Panc1 (cell line): Measurements from ENCODE around the gene FAM13B. TPM values are rescaled to one million over a fixed set of nuclear protein-coding genes. Genes with fewer than 3 reads are reported as not detected.
"Not testable (repeated sequence)": the region's sequence is repeated elsewhere in the genome, so short reads cannot be mapped to it uniquely, and the experiment has no call there.

Experiments used
- ATAC-seq: fragments of 200-7000 bp; cut with Tn5 transposase; 2 replicates; pipeline ENCODE4 v1.9.1; 2020; ENCODE audit warnings: mild to moderate bottlenecking, moderate library complexity
- BruUV-seq: library from RNA; stranded (reverse); fragments of 400-500 nt; replicated peaks from 2 replicates; lab custom pipeline; 2021; lab: Mats Ljungman, UMichigan
- CTCF ChIA-PET: fragments of 300-600 bp; sonication (Branson Sonifier 250); formaldehyde crosslinking; loops from one replicate; lab custom pipeline; 2022; ENCODE audit warnings: antibody characterized with exemption; lab: Charles Lee
- POLR2A ChIA-PET: fragments of 300-600 bp; sonication (Branson Sonifier 250); formaldehyde crosslinking; loops from one replicate; lab custom pipeline; 2022; ENCODE audit warnings: antibody characterized with exemption; lab: Charles Lee
- DNase-seq: peaks from one replicate; pipeline ENCODE4 v3.0.0-alpha.2; 2010; ENCODE audit warnings: low read depth, low spot score
- H3K27ac ChIP-seq: 2 replicates; pipeline ENCODE4 v1.5.1; 2011; ENCODE audit warnings: mild to moderate bottlenecking, low read length, inconsistent platforms
- H3K27me3 ChIP-seq: fragments of 200-500 bp; sonication (Bioruptor generic); 2 replicates; pipeline ENCODE4 v1.6.0; 2014; ENCODE audit warnings: low read length, inconsistent platforms; ENCODE audit not compliant: control insufficient read depth, insufficient read depth
- H3K36me3 ChIP-seq: fragments of 200-500 bp; sonication (Bioruptor generic); 2 replicates; pipeline ENCODE4 v1.5.1; 2014; ENCODE audit warnings: inconsistent platforms, mild to moderate bottlenecking, low read length, moderate library complexity; ENCODE audit not compliant: control insufficient read depth, insufficient read depth
- H3K4me1 ChIP-seq: 2 replicates; pipeline ENCODE4 v1.5.1; 2011; ENCODE audit warnings: inconsistent platforms, mild to moderate bottlenecking, low read length, moderate library complexity; ENCODE audit not compliant: control insufficient read depth, insufficient read depth
- H3K4me3 ChIP-seq, 2 experiments: 2 replicates each; pipeline ENCODE4 v1.5.1; 2011 to 2012; ENCODE audit warnings: low read depth in 2 of 2, low read length in 2 of 2, mild to moderate bottlenecking in 2 of 2, inconsistent platforms in 1 of 2, moderate library complexity in 1 of 2
- H3K9me3 ChIP-seq: fragments of 200-500 bp; sonication (Bioruptor generic); 2 replicates; pipeline ENCODE4 v1.5.1; 2014; ENCODE audit warnings: low read depth, mild to moderate bottlenecking, inconsistent platforms, low read length, moderate library complexity; ENCODE audit not compliant: control insufficient read depth, insufficient read depth
- POLR2AphosphoS5 ChIP-seq: IDR thresholded peaks from 2 replicates; pipeline ENCODE4 v1.6.1; 2012; ENCODE audit warnings: mild to moderate bottlenecking, low read depth, low read length, moderate library complexity
- SIN3A ChIP-seq: IDR thresholded peaks from 2 replicates; pipeline ENCODE4 v1.6.1; 2012; ENCODE audit warnings: low read depth, mild to moderate bottlenecking, low read length, moderate library complexity, borderline replicate concordance; ENCODE audit not compliant: insufficient read depth
- TCF7L2 ChIP-seq: IDR thresholded peaks from 2 replicates; pipeline ENCODE4 v1.6.1; 2011; ENCODE audit warnings: mild to moderate bottlenecking, low read depth, low read length, inconsistent platforms
- in situ Hi-C: cut with HindIII; loops from 2 replicates; pipeline ENCODE4 v1.10.0; 2016; ENCODE audit warnings: low sequenced_read_pairs, low pct_unique_long_range_greater_than_20kb
- intact Hi-C: fragments of 100-400 bp; cut with micrococcal nuclease; formaldehyde crosslinking; loops from one replicate; pipeline ENCODE4 v1.10.0; 2022; ENCODE audit not compliant: unreplicated experiment
- total RNA-seq: library from RNA; stranded (reverse); gene quantifications from one replicate; pipeline ENCODE4 v1.2.1, GENCODE V29; 2021; ENCODE audit not compliant: unreplicated experiment
- TF ChIP-seq, protein P1 (sequence below): fragments of 450-650 bp; IDR thresholded peaks from 2 replicates; pipeline ENCODE4 v1.5.1; 2017; ENCODE audit warnings: mild to moderate bottlenecking
- TF ChIP-seq, protein P2 (sequence below), 2 experiments: IDR thresholded peaks; 2 replicates each; pipeline ENCODE4 v1.6.1; 2011 to 2012; ENCODE audit warnings: low read depth in 2 of 2, control low read depth in 1 of 2, low read length in 1 of 2, mild to moderate bottlenecking in 1 of 2, moderate library complexity in 1 of 2; ENCODE audit not compliant: insufficient read depth in 1 of 2

Gene FAM13B
- total RNA-seq, 1 experiment from 2014 or later, result 34.9 TPM

DNA sequence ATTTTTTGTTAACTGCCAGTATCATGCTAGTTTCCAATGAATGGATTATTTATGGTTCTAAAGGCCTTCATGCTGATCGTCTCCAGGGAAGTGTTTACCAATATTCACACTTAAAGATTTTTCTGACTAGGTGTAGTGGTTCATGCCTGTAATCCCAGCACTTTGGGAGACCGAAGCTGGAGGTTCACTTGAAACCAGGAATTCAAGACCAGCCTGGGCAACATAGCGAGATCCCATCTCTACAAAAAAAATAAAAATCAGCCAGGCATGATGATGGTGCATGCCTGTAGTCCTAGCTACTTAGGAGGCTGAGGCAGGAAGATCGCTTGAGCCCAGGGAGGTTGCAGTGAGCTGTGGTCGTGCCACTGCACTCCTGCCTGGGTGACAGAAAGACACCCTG, 43.5 kb downstream of the FAM13B start:
- ATAC-seq (no peak), DNase-seq (no peak)
- Histone ChIP-seq H3K4me3 (no peak overlapping the region), H3K4me1 (no peaks in the 10 kb centered on the region), H3K9me3 (no peaks in the 10 kb centered on the region), H3K27ac (no peak overlapping the region), H3K36me3 (peaks cover 7% of the 10 kb centered on the region), H3K27me3 (no peaks in the 10 kb centered on the region)
- ChIA-PET CTCF (no interaction called here), POLR2A (no interaction called here)
- intact Hi-C loops (no loop called here), in situ Hi-C loops (no loop called here)
- TF ChIP-seq POLR2AphosphoS5 (no peak), SIN3A (no peak), TCF7L2 (no peak)
- TF ChIP-seq, protein P1, sequence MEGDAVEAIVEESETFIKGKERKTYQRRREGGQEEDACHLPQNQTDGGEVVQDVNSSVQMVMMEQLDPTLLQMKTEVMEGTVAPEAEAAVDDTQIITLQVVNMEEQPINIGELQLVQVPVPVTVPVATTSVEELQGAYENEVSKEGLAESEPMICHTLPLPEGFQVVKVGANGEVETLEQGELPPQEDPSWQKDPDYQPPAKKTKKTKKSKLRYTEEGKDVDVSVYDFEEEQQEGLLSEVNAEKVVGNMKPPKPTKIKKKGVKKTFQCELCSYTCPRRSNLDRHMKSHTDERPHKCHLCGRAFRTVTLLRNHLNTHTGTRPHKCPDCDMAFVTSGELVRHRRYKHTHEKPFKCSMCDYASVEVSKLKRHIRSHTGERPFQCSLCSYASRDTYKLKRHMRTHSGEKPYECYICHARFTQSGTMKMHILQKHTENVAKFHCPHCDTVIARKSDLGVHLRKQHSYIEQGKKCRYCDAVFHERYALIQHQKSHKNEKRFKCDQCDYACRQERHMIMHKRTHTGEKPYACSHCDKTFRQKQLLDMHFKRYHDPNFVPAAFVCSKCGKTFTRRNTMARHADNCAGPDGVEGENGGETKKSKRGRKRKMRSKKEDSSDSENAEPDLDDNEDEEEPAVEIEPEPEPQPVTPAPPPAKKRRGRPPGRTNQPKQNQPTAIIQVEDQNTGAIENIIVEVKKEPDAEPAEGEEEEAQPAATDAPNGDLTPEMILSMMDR, result no peak
- TF ChIP-seq, protein P2, sequence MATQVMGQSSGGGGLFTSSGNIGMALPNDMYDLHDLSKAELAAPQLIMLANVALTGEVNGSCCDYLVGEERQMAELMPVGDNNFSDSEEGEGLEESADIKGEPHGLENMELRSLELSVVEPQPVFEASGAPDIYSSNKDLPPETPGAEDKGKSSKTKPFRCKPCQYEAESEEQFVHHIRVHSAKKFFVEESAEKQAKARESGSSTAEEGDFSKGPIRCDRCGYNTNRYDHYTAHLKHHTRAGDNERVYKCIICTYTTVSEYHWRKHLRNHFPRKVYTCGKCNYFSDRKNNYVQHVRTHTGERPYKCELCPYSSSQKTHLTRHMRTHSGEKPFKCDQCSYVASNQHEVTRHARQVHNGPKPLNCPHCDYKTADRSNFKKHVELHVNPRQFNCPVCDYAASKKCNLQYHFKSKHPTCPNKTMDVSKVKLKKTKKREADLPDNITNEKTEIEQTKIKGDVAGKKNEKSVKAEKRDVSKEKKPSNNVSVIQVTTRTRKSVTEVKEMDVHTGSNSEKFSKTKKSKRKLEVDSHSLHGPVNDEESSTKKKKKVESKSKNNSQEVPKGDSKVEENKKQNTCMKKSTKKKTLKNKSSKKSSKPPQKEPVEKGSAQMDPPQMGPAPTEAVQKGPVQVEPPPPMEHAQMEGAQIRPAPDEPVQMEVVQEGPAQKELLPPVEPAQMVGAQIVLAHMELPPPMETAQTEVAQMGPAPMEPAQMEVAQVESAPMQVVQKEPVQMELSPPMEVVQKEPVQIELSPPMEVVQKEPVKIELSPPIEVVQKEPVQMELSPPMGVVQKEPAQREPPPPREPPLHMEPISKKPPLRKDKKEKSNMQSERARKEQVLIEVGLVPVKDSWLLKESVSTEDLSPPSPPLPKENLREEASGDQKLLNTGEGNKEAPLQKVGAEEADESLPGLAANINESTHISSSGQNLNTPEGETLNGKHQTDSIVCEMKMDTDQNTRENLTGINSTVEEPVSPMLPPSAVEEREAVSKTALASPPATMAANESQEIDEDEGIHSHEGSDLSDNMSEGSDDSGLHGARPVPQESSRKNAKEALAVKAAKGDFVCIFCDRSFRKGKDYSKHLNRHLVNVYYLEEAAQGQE (IDR thresholded peaks at IDR 0.05; ENCODE audit: insufficient read depth in 1 of 2, low read depth in 2 of 2, low read length in 1 of 2), result no peak
- no TSS peak for BruUV-seq

DNA sequence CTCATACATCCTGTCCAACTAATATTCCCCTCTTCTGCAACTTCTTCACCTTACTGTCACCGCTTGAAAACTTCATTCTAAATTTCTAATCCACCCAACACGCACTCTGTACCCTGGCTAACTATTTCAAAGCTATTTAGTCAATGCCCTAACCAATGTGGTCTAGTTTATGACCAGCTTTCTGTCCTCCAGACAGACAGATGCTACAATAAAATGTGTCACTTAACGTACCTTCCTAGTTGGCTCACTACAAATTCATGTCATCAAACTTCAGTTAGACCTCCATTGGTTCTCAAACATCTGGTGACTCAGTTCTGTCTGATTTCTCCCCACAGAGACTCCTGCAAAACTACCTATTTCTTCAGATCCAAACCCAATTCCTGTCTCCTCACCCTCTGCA, 57.7 kb downstream of the FAM13B start:
- intact Hi-C loops, result no loop called here
- BruUV-seq, result TSS peak; percentile 20
- Histone ChIP-seq H3K36me3 (peaks cover 8% of the 10 kb centered on the region), H3K4me3 (no peak overlapping the region), H3K27me3 (no peaks in the 10 kb centered on the region), H3K27ac (no peak overlapping the region), H3K9me3 (no peaks in the 10 kb centered on the region), H3K4me1 (no peaks in the 10 kb centered on the region)
- POLR2A ChIA-PET, result no interaction called here
- in situ Hi-C loops, result no loop called here
- TF ChIP-seq SIN3A (no peak), POLR2AphosphoS5 (no peak), TCF7L2 (no peak)
- TF ChIP-seq, protein P2 (IDR thresholded peaks at IDR 0.05; ENCODE audit: insufficient read depth in 1 of 2, low read depth in 2 of 2, low read length in 1 of 2), result no peak
- TF ChIP-seq, protein P1, result no peak
- ATAC-seq, result no peak
- no peak for DNase-seq
- CTCF ChIA-PET, result no interaction called here

DNA sequence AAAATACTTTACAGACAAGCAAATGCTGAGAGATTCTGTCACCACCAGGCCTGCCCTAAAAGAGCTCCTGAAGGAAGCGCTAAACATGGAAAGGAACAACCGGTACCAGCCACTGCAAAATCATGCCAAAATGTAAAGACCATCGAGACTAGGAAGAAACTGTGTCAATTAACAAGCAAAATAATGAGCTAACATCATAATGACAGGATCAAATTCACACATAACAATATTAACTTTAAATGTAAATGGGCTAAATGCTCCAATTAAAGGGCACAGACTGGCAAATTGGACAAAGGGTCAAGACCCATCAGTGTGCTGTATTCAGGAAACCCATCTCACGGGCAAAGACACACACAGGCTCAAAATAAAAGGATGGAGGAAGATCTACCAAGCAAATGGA, 62.5 kb downstream of the FAM13B start:
- BruUV-seq, H3K4me3 ChIP-seq, CTCF ChIA-PET, ATAC-seq, H3K36me3 ChIP-seq, in situ Hi-C loops, H3K27ac ChIP-seq, H3K9me3 ChIP-seq, DNase-seq, intact Hi-C loops, H3K4me1 ChIP-seq, H3K27me3 ChIP-seq, POLR2A ChIA-PET: not testable (repeated sequence)
